GM13977 (cell line): ENCODE measurements around the gene TMEM120B.
"Not testable (repeated sequence)": the region's sequence is repeated elsewhere in the genome, so short reads cannot be mapped to it uniquely, and the experiment has no call there.

Experiments used
- DNase-seq: peaks from one replicate; pipeline ENCODE4 v3.0.0; 2012; ENCODE audit warnings: low spot score
- CTCF ChIP-seq: IDR thresholded peaks from 2 replicates; pipeline ENCODE4 v1.5.1; 2012; ENCODE audit warnings: mild to moderate bottlenecking, control low read depth; ENCODE audit not compliant: insufficient read depth; ENCODE audit errors: extremely low read depth, missing control alignments
- in situ Hi-C: fragments of 300-500 bp; cut with MboI; formaldehyde crosslinking; loops from one replicate; pipeline ENCODE4 v1.12.0; 2022; ENCODE audit warnings: low sequenced_read_pairs, low pct_unique_long_range_greater_than_20kb, mixed read lengths, inconsistent platforms; ENCODE audit not compliant: unreplicated experiment

TMEM120B gene

GRCh38 chr12:121789233-121789781 lies 76.8 kb downstream of the TMEM120B start:
- no peak for DNase-seq
- in situ Hi-C loops: no loop called here
- peak; percentile 14 for TF ChIP-seq CTCF

- in situ Hi-C loops: no loop called here
- peak; percentile 83 for DNase-seq
- no peak for TF ChIP-seq CTCF
These were observed 77.5 kb downstream of the TMEM120B start for GRCh38 chr12:121789800-121790728.

- in situ Hi-C loops, DNase-seq: not testable (repeated sequence)
These were observed 78.2 kb downstream of the TMEM120B start for GRCh38 chr12:121790785-121791184.

GRCh38 chr12:121791671-121792551 lies 79.4 kb downstream of the TMEM120B start:
- in situ Hi-C loops: no loop called here
- no peak for DNase-seq
- no peak for TF ChIP-seq CTCF

- peak; percentile 80 for DNase-seq
- peak; percentile 26 for TF ChIP-seq CTCF
- in situ Hi-C loops: no loop called here
These were observed 80.3 kb downstream of the TMEM120B start for GRCh38 chr12:121792607-121793439.

GRCh38 chr12:121793440-121793837 lies 80.9 kb downstream of the TMEM120B start, which contains the start of gene RHOF:
Gene RHOF (minus strand): TSS chr12:121793688. CDS start chr12:121793633, 55 bp downstream.
- peak; percentile 84 for DNase-seq
- in situ Hi-C loops: no loop called here
- no peak for TF ChIP-seq CTCF
